ENCODE measurements around the gene TNIK.
"Not testable (repeated sequence)": the region's sequence is repeated elsewhere in the genome, so short reads cannot be mapped to it uniquely, and the experiment has no call there.

The TNIK gene

GRCh38 chr3:171315919-171316318 lies 144.3 kb downstream of the TNIK start:
- H3K27ac Mint-ChIP-seq = no peak overlapping the region
- DNase-seq (no peak), ATAC-seq (no peak)
- no peaks in the 10 kb centered on the region for H3K9me3 Mint-ChIP-seq
- H3K27me3 Mint-ChIP-seq = no peaks in the 10 kb centered on the region
- H3K4me1 Mint-ChIP-seq = peaks cover 20% of the 10 kb centered on the region
- no peaks in the 10 kb centered on the region for H3K36me3 Mint-ChIP-seq (ENCODE audit: low read depth)
- no peak overlapping the region for H3K4me3 Mint-ChIP-seq

GRCh38 chr3:171315101-171315500 lies 145.1 kb downstream of the TNIK start:
- peaks cover 28% of the 10 kb centered on the region for H3K4me1 Mint-ChIP-seq
- ATAC-seq = no peak

GRCh38 chr3:171314341-171314740 lies 145.9 kb downstream of the TNIK start:
- no peak overlapping the region for H3K4me3 Mint-ChIP-seq
- no peak overlapping the region for H3K27ac Mint-ChIP-seq
- H3K36me3 Mint-ChIP-seq (ENCODE audit: low read depth) = no peaks in the 10 kb centered on the region
- ATAC-seq = no peak
- H3K4me1 Mint-ChIP-seq = peaks cover 35% of the 10 kb centered on the region
- H3K9me3 Mint-ChIP-seq = no peaks in the 10 kb centered on the region
- DNase-seq = no peak
- no peaks in the 10 kb centered on the region for H3K27me3 Mint-ChIP-seq

More at GRCh38 chr3:171315101-171315500, 145.1 kb downstream of the TNIK start:
- Mint-ChIP-seq H3K4me3 (no peak overlapping the region), H3K36me3 (ENCODE audit: low read depth) (no peaks in the 10 kb centered on the region), H3K27ac (no peak overlapping the region), H3K27me3 (no peaks in the 10 kb centered on the region), H3K9me3 (no peaks in the 10 kb centered on the region)
- DNase-seq = no peak

GRCh38 chr3:171313702-171314101 lies 146.5 kb downstream of the TNIK start:
- Mint-ChIP-seq H3K4me3 (no peak overlapping the region), H3K27ac (no peak overlapping the region), H3K36me3 (ENCODE audit: low read depth) (no peaks in the 10 kb centered on the region), H3K27me3 (no peaks in the 10 kb centered on the region), H3K4me1 (peaks cover 37% of the 10 kb centered on the region), H3K9me3 (no peaks in the 10 kb centered on the region)
- ATAC-seq = no peak
- no peak for DNase-seq

- Mint-ChIP-seq H3K27me3 (no peaks in the 10 kb centered on the region), H3K36me3 (ENCODE audit: low read depth) (no peaks in the 10 kb centered on the region), H3K27ac (no peak overlapping the region), H3K4me3 (no peak overlapping the region), H3K9me3 (peaks cover 3% of the 10 kb centered on the region), H3K4me1 (peaks cover 39% of the 10 kb centered on the region)
- DNase-seq (no peak), ATAC-seq (no peak)
Observed at GRCh38 chr3:171312741-171313140, 147.5 kb downstream of the TNIK start.

- Mint-ChIP-seq H3K9me3 (peaks cover 3% of the 10 kb centered on the region), H3K4me1 (peaks cover 39% of the 10 kb centered on the region), H3K27ac (no peak overlapping the region), H3K4me3 (peak overlapping the region; percentile 24), H3K27me3 (no peaks in the 10 kb centered on the region), H3K36me3 (ENCODE audit: low read depth) (no peaks in the 10 kb centered on the region)
- no peak for DNase-seq
- ATAC-seq = no peak
Observed at GRCh38 chr3:171311784-171312183, 148.4 kb downstream of the TNIK start.

GRCh38 chr3:171309906-171310359 lies 150.3 kb downstream of the TNIK start:
- peak; percentile 52 for ATAC-seq
- Mint-ChIP-seq H3K36me3 (ENCODE audit: low read depth) (peaks cover 2% of the 10 kb centered on the region), H3K27me3 (no peaks in the 10 kb centered on the region), H3K27ac (no peak overlapping the region), H3K9me3 (peaks cover 6% of the 10 kb centered on the region), H3K4me1 (peaks cover 47% of the 10 kb centered on the region), H3K4me3 (no peak overlapping the region)
- DNase-seq = no peak

GRCh38 chr3:171307988-171308387 lies 152.2 kb downstream of the TNIK start:
- Mint-ChIP-seq H3K36me3 (ENCODE audit: low read depth) (peaks cover 4% of the 10 kb centered on the region), H3K4me1 (peaks cover 52% of the 10 kb centered on the region), H3K27ac (no peak overlapping the region), H3K4me3 (no peak overlapping the region), H3K9me3 (peaks cover 12% of the 10 kb centered on the region), H3K27me3 (no peaks in the 10 kb centered on the region)
- ATAC-seq = no peak
- no peak for DNase-seq

- H3K4me3 Mint-ChIP-seq = no peak overlapping the region
- no peak overlapping the region for H3K27ac Mint-ChIP-seq
- peaks cover 12% of the 10 kb centered on the region for H3K9me3 Mint-ChIP-seq
- peaks cover 4% of the 10 kb centered on the region for H3K36me3 Mint-ChIP-seq (ENCODE audit: low read depth)
- no peak for DNase-seq
- ATAC-seq = no peak
- H3K27me3 Mint-ChIP-seq = no peaks in the 10 kb centered on the region
- H3K4me1 Mint-ChIP-seq = peaks cover 45% of the 10 kb centered on the region
Observed at GRCh38 chr3:171307046-171307585, 153.1 kb downstream of the TNIK start.

GRCh38 chr3:171306631-171307030 lies 153.6 kb downstream of the TNIK start:
- no peak overlapping the region for H3K27ac Mint-ChIP-seq

GRCh38 chr3:171305823-171306222 lies 154.4 kb downstream of the TNIK start:
- Mint-ChIP-seq H3K4me1 (peaks cover 38% of the 10 kb centered on the region), H3K9me3 (peaks cover 12% of the 10 kb centered on the region)
- not testable (repeated sequence) for H3K27ac Mint-ChIP-seq; H3K27me3 Mint-ChIP-seq; H3K4me3 Mint-ChIP-seq; DNase-seq; H3K36me3 Mint-ChIP-seq (ENCODE audit: low read depth); ATAC-seq

More at GRCh38 chr3:171306631-171307030, 153.6 kb downstream of the TNIK start:
- Mint-ChIP-seq H3K4me3 (no peak overlapping the region), H3K27me3 (no peaks in the 10 kb centered on the region), H3K4me1 (peaks cover 43% of the 10 kb centered on the region), H3K9me3 (peaks cover 12% of the 10 kb centered on the region), H3K36me3 (ENCODE audit: low read depth) (peaks cover 4% of the 10 kb centered on the region)
- ATAC-seq (no peak), DNase-seq (no peak)

- DNase-seq; ATAC-seq; H3K27ac Mint-ChIP-seq; H3K36me3 Mint-ChIP-seq (ENCODE audit: low read depth); H3K4me3 Mint-ChIP-seq; H3K27me3 Mint-ChIP-seq: not testable (repeated sequence)
- H3K4me1 Mint-ChIP-seq = peaks cover 37% of the 10 kb centered on the region
- H3K9me3 Mint-ChIP-seq = peaks cover 12% of the 10 kb centered on the region
Observed at GRCh38 chr3:171304498-171304897, 155.7 kb downstream of the TNIK start.

- not testable (repeated sequence) for DNase-seq; H3K27me3 Mint-ChIP-seq; H3K27ac Mint-ChIP-seq; H3K36me3 Mint-ChIP-seq (ENCODE audit: low read depth); H3K4me3 Mint-ChIP-seq; ATAC-seq
- peaks cover 12% of the 10 kb centered on the region for H3K9me3 Mint-ChIP-seq
- H3K4me1 Mint-ChIP-seq = peaks cover 34% of the 10 kb centered on the region
Observed at GRCh38 chr3:171304017-171304416, 156.2 kb downstream of the TNIK start.

- Mint-ChIP-seq H3K4me3 (no peak overlapping the region), H3K36me3 (ENCODE audit: low read depth) (peaks cover 13% of the 10 kb centered on the region), H3K27me3 (no peaks in the 10 kb centered on the region), H3K27ac (no peak overlapping the region), H3K4me1 (peaks cover 32% of the 10 kb centered on the region), H3K9me3 (peaks cover 9% of the 10 kb centered on the region)
- DNase-seq (no peak), ATAC-seq (no peak)
Observed at GRCh38 chr3:171301998-171302397, 158.2 kb downstream of the TNIK start.

GRCh38 chr3:171301002-171301401 lies 159.2 kb downstream of the TNIK start:
- no peaks in the 10 kb centered on the region for H3K27me3 Mint-ChIP-seq
- H3K9me3 Mint-ChIP-seq = peaks cover 9% of the 10 kb centered on the region
- ATAC-seq (no peak), DNase-seq (no peak)
- H3K4me3 Mint-ChIP-seq = no peak overlapping the region
- H3K36me3 Mint-ChIP-seq (ENCODE audit: low read depth) = peaks cover 13% of the 10 kb centered on the region
- H3K27ac Mint-ChIP-seq = no peak overlapping the region
- peaks cover 35% of the 10 kb centered on the region for H3K4me1 Mint-ChIP-seq

- Mint-ChIP-seq H3K9me3 (no peaks in the 10 kb centered on the region), H3K36me3 (ENCODE audit: low read depth) (peaks cover 9% of the 10 kb centered on the region), H3K4me1 (peaks cover 40% of the 10 kb centered on the region), H3K4me3 (no peak overlapping the region), H3K27ac (no peak overlapping the region), H3K27me3 (no peaks in the 10 kb centered on the region)
- DNase-seq (no peak), ATAC-seq (no peak)
Observed at GRCh38 chr3:171297951-171298350, 162.3 kb downstream of the TNIK start.
